OCI-LY7 (cell line): ENCODE measurements around the gene RAB3C. TPM values are rescaled to one million over a fixed set of nuclear protein-coding genes. Genes with fewer than 3 reads are reported as not detected.

Experiments used
- BruUV-seq: library from RNA; stranded (reverse); fragments of 400-500 nt; replicated peaks from 2 replicates; lab custom pipeline; 2021; lab: Mats Ljungman, UMichigan
- CTCF ChIA-PET: fragments of 300-600 bp; sonication (Branson Sonifier 250); formaldehyde crosslinking; loops from one replicate; lab custom pipeline; 2022; ENCODE audit warnings: antibody characterized with exemption; ENCODE audit not compliant: unreplicated experiment; lab: Charles Lee
- POLR2A ChIA-PET: fragments of 300-600 bp; sonication (Branson Sonifier 250); formaldehyde crosslinking; loops from one replicate; lab custom pipeline; 2022; ENCODE audit warnings: antibody characterized with exemption; lab: Charles Lee
- DNase-seq: peaks from one replicate; pipeline ENCODE4 v3.0.0-alpha.2; 2015; ENCODE audit warnings: low spot score
- H2AFZ ChIP-seq: fragments of 200-600 bp; sonication (generic), shearing (Covaris generic); 2 replicates; pipeline ENCODE4 v1.6.1; 2014; ENCODE audit warnings: mild to moderate bottlenecking, antibody characterized with exemption, low read length, moderate library complexity
- H3K27ac ChIP-seq: fragments of 200-600 bp; sonication (generic); 2 replicates; pipeline ENCODE4 v1.5.1; 2014; ENCODE audit warnings: mixed run types, low read depth, mild to moderate bottlenecking, moderate library complexity, low read length, inconsistent platforms; ENCODE audit not compliant: poor library complexity, severe bottlenecking
- H3K36me3 ChIP-seq: fragments of 200-600 bp; sonication (generic); 2 replicates; pipeline ENCODE4 v1.6.1; 2014; ENCODE audit warnings: mild to moderate bottlenecking, antibody characterized with exemption, low read length, moderate library complexity, mixed read lengths; ENCODE audit not compliant: insufficient read depth
- H3K4me1 ChIP-seq: fragments of 200-600 bp; sonication (generic); 2 replicates; pipeline ENCODE4 v1.5.1; 2014; ENCODE audit warnings: mild to moderate bottlenecking, low read length; ENCODE audit not compliant: insufficient read depth, poor library complexity, severe bottlenecking
- H3K4me2 ChIP-seq: fragments of 200-600 bp; sonication (generic); 2 replicates; pipeline ENCODE4 v1.6.1; 2014; ENCODE audit warnings: mild to moderate bottlenecking, low read length
- H3K4me3 ChIP-seq: fragments of 200-600 bp; sonication (generic); 2 replicates; pipeline ENCODE4 v1.5.1; 2014; ENCODE audit warnings: mild to moderate bottlenecking, low read depth, low read length; ENCODE audit not compliant: poor library complexity, severe bottlenecking
- H3K79me2 ChIP-seq: fragments of 200-600 bp; sonication (generic); 2 replicates; pipeline ENCODE4 v1.6.1; 2016; ENCODE audit warnings: low read depth, mild to moderate bottlenecking, low read length, moderate library complexity, mixed read lengths; ENCODE audit not compliant: insufficient read depth
- H3K9me2 ChIP-seq: fragments of 200-600 bp; sonication (generic); 2 replicates; pipeline ENCODE4 v1.6.1; 2016; ENCODE audit warnings: mild to moderate bottlenecking, low read length, mixed read lengths; ENCODE audit not compliant: insufficient read depth
- H3K9me3 ChIP-seq: fragments of 200-600 bp; sonication (generic); 2 replicates; pipeline ENCODE4 v1.6.1; 2014; ENCODE audit warnings: mild to moderate bottlenecking, mixed run types, low read length, mixed read lengths
- H4K20me1 ChIP-seq: fragments of 200-600 bp; sonication (generic); 2 replicates; pipeline ENCODE4 v1.6.1; 2014; ENCODE audit warnings: mild to moderate bottlenecking, antibody characterized with exemption, low read length, moderate library complexity, mixed read lengths; ENCODE audit not compliant: insufficient read depth
- CTCF ChIP-seq: fragments of 200-600 bp; sonication (generic); conservative IDR thresholded peaks from 2 replicates; pipeline ENCODE4 v1.5.1; 2014; ENCODE audit warnings: mild to moderate bottlenecking, antibody characterized with exemption, low read length, moderate library complexity, mixed read lengths
- EZH2phosphoT487 ChIP-seq: fragments of 200-600 bp; sonication (generic); IDR thresholded peaks from 2 replicates; pipeline ENCODE4 v1.6.1; 2018; ENCODE audit warnings: low read depth, borderline replicate concordance, mild to moderate bottlenecking, mixed run types, antibody characterized with exemption, low read length, moderate library complexity, mixed read lengths
- intact Hi-C: fragments of 100-400 bp; cut with micrococcal nuclease; formaldehyde crosslinking; loops from one replicate; pipeline ENCODE4 v1.10.0; 2022; ENCODE audit not compliant: unreplicated experiment
- total RNA-seq, 2 experiments: library from RNA; depleted of rRNA in 1 of 2; stranded (reverse); fragments of >200 nt in 1 of 2; shearing (Covaris generic) in 1 of 2; gene quantifications; 2 replicates each; pipeline ENCODE4 v1.2.3, GENCODE V29; 2014 to 2022

The RAB3C gene
- total RNA-seq, 2 experiments from 2014 or later: not detected

- Histone ChIP-seq H3K27ac (no peak overlapping the region), H3K4me3 (no peak overlapping the region), H3K9me3 (no peaks in the 10 kb centered on the region), H2AFZ (no peak overlapping the region), H3K9me2 (no peaks in the 10 kb centered on the region), H3K4me2 (no peak overlapping the region), H4K20me1 (no peaks in the 10 kb centered on the region), H3K4me1 (no peaks in the 10 kb centered on the region), H3K79me2 (no peaks in the 10 kb centered on the region), H3K36me3 (no peaks in the 10 kb centered on the region)
- intact Hi-C loops: no loop called here
- ChIA-PET POLR2A (no interaction called here), CTCF (no interaction called here)
- no TSS peak for BruUV-seq
- DNase-seq: no peak
- TF ChIP-seq EZH2phosphoT487 (no peak), CTCF (no peak)
Observed at GRCh38 chr5:58746321-58746720, 163.4 kb downstream of the RAB3C start.

DNA sequence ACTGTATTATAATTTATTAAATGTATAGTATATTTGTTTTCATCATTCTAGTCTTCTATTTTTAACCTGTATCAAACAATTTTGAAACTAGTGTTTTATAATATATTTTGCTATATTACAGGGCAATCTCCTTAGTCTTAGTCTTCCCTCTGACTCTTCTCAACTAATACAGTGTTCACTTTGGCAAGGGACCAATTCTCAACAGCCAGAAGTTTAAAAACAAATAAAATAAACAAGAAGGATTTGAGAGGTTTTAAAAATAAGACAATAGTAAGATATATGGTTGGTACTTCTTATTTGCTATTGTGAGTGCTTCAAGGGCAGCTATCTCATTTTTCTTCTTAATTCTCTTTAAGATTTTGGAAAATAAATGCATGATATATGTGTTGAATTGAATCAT is 167.2 kb downstream of the RAB3C start:
- Histone ChIP-seq H3K27ac (no peak overlapping the region), H3K9me2 (no peaks in the 10 kb centered on the region), H3K79me2 (no peaks in the 10 kb centered on the region), H4K20me1 (no peaks in the 10 kb centered on the region), H3K4me1 (no peaks in the 10 kb centered on the region), H2AFZ (no peak overlapping the region), H3K36me3 (no peaks in the 10 kb centered on the region), H3K4me3 (no peak overlapping the region), H3K9me3 (no peaks in the 10 kb centered on the region), H3K4me2 (no peak overlapping the region)
- DNase-seq: no peak
- no TSS peak for BruUV-seq
- CTCF ChIA-PET: no interaction called here
- TF ChIP-seq EZH2phosphoT487 (no peak), CTCF (no peak)
- intact Hi-C loops: no loop called here
- POLR2A ChIA-PET: no interaction called here

- no TSS peak for BruUV-seq
- Histone ChIP-seq H3K9me2 (no peaks in the 10 kb centered on the region), H3K79me2 (no peaks in the 10 kb centered on the region), H3K36me3 (no peaks in the 10 kb centered on the region), H3K27ac (no peak overlapping the region), H4K20me1 (no peaks in the 10 kb centered on the region), H2AFZ (no peak overlapping the region), H3K4me3 (no peak overlapping the region), H3K4me2 (no peak overlapping the region), H3K9me3 (no peaks in the 10 kb centered on the region), H3K4me1 (no peaks in the 10 kb centered on the region)
- POLR2A ChIA-PET: interaction anchor here (0.5 kb wide), 1 partner anchor 229 kb away, joined by 3 read pairs; no protein-coding TSS in a partner anchor
- no peak for DNase-seq
- intact Hi-C loops: no loop called here
- CTCF ChIA-PET: no interaction called here
- TF ChIP-seq CTCF: no peak
- TF ChIP-seq EZH2phosphoT487: no peak
Observed at GRCh38 chr5:58751222-58751837, 168.5 kb downstream of the RAB3C start.
